HEK293T (cell line): ENCODE data around the gene OSMR.

Experiments used
- CTCF ChIA-PET: fragments of 350-600 bp; formaldehyde crosslinking; extraction: SDS; loops from one replicate; lab custom pipeline; 2021; ENCODE audit warnings: antibody characterized with exemption, inconsistent platforms; lab: Yijun Ruan, JAX
- POLR2A ChIA-PET: fragments of 350-600 bp; formaldehyde crosslinking; extraction: SDS; loops from one replicate; lab custom pipeline; 2020; ENCODE audit warnings: antibody characterized with exemption, inconsistent platforms; lab: Yijun Ruan, JAX
- DNase-seq: peaks from one replicate; pipeline ENCODE4 v3.0.0; 2012; ENCODE audit warnings: mixed read lengths; ENCODE audit errors: extremely low spot score
- ARNT ChIP-seq: fragments of 450-650 bp; IDR thresholded peaks from 2 replicates; pipeline ENCODE4 v1.6.1; 2017; ENCODE audit warnings: mild to moderate bottlenecking
- BHLHE40 ChIP-seq: fragments of 450-650 bp; IDR thresholded peaks from 2 replicates; pipeline ENCODE4 v1.6.1; 2016; ENCODE audit warnings: mild to moderate bottlenecking, moderate library complexity, borderline replicate concordance
- CTBP1 ChIP-seq: fragments of 450-650 bp; IDR thresholded peaks from 2 replicates; pipeline ENCODE4 v1.6.1; 2016; ENCODE audit warnings: borderline replicate concordance
- ELF4 ChIP-seq: fragments of 450-650 bp; IDR thresholded peaks from 2 replicates; pipeline ENCODE4 v1.6.1; 2017; ENCODE audit warnings: antibody characterized with exemption
- FOXA1 ChIP-seq: fragments of 450-650 bp; IDR thresholded peaks from 2 replicates; pipeline ENCODE4 v1.6.1; 2016; ENCODE audit warnings: mild to moderate bottlenecking
- FOXK2 ChIP-seq: fragments of 450-650 bp; IDR thresholded peaks from 2 replicates; pipeline ENCODE4 v1.6.1; 2016; ENCODE audit warnings: mild to moderate bottlenecking
- FOXM1 ChIP-seq: fragments of 450-650 bp; IDR thresholded peaks from 2 replicates; pipeline ENCODE4 v1.6.1; 2017; ENCODE audit warnings: mild to moderate bottlenecking, borderline replicate concordance
- HDGF ChIP-seq: fragments of 450-650 bp; IDR thresholded peaks from 2 replicates; pipeline ENCODE4 v1.6.1; 2017; ENCODE audit warnings: antibody characterized with exemption, borderline replicate concordance
- L3MBTL2 ChIP-seq: fragments of 450-650 bp; conservative IDR thresholded peaks from 2 replicates; pipeline ENCODE4 v1.6.1; 2016; ENCODE audit warnings: mild to moderate bottlenecking
- LEF1 ChIP-seq: fragments of 450-650 bp; IDR thresholded peaks from 2 replicates; pipeline ENCODE4 v1.6.1; 2017; ENCODE audit warnings: mild to moderate bottlenecking, borderline replicate concordance
- NFRKB ChIP-seq: fragments of 450-650 bp; IDR thresholded peaks from 2 replicates; pipeline ENCODE4 v1.6.1; 2016; ENCODE audit warnings: mild to moderate bottlenecking, moderate library complexity
- SP1 ChIP-seq: fragments of 450-650 bp; IDR thresholded peaks from 2 replicates; pipeline ENCODE4 v1.6.1; 2017
- SUZ12 ChIP-seq: fragments of 450-650 bp; IDR thresholded peaks from 2 replicates; pipeline ENCODE4 v1.6.1; 2016; ENCODE audit warnings: mild to moderate bottlenecking
- TARDBP ChIP-seq: fragments of 450-650 bp; IDR thresholded peaks from 2 replicates; pipeline ENCODE4 v1.6.1; 2016
- ZNF384 ChIP-seq: fragments of 450-650 bp; IDR thresholded peaks from 2 replicates; pipeline ENCODE4 v1.6.1; 2016
- TF ChIP-seq, protein P1 (sequence below): fragments of 450-650 bp; IDR thresholded peaks from 2 replicates; pipeline ENCODE4 v1.6.1; 2016

The OSMR gene

GRCh38 chr5:38871790-38872551 lies 26.2 kb downstream of the OSMR start:
- CTCF ChIA-PET, result no interaction called here
- no peak for DNase-seq

DNA sequence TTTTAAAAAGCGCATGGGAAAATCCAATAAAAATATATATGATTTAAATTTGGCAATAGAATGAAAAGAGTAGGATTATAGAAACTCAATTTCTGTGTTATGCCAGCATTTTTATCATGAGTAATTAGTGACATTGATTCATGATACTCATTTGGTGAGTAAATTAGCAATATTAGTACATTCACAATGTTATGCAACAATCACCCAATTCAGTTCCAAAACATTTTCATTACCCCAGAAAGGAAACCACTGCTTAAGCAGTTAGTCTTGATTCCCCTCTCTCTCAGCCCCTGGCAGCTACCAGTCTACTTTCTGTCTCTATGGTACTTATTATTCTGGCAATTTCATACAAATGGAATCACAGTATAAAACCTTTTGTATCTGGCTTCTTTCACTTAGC lies 27.0 kb downstream of the OSMR start:
- DNase-seq, result no peak
- TF ChIP-seq LEF1 (no peak), FOXK2 (no peak), FOXM1 (no peak), ARNT (no peak)
- ChIA-PET CTCF (no interaction called here), POLR2A (no interaction called here)

More at GRCh38 chr5:38871790-38872551, 26.2 kb downstream of the OSMR start:
- POLR2A ChIA-PET, result no interaction called here
- TF ChIP-seq HDGF (no peak), SUZ12 (no peak), FOXK2 (no peak), ELF4 (no peak), ARNT (no peak), ZNF384 (no peak), CTBP1 (no peak), BHLHE40 (no peak), SP1 (no peak), FOXA1 (no peak), LEF1 (no peak), L3MBTL2 (no peak), FOXM1 (no peak), NFRKB (no peak), TARDBP (no peak)
- TF ChIP-seq, protein P1, sequence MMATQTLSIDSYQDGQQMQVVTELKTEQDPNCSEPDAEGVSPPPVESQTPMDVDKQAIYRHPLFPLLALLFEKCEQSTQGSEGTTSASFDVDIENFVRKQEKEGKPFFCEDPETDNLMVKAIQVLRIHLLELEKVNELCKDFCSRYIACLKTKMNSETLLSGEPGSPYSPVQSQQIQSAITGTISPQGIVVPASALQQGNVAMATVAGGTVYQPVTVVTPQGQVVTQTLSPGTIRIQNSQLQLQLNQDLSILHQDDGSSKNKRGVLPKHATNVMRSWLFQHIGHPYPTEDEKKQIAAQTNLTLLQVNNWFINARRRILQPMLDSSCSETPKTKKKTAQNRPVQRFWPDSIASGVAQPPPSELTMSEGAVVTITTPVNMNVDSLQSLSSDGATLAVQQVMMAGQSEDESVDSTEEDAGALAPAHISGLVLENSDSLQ, result no peak

DNA sequence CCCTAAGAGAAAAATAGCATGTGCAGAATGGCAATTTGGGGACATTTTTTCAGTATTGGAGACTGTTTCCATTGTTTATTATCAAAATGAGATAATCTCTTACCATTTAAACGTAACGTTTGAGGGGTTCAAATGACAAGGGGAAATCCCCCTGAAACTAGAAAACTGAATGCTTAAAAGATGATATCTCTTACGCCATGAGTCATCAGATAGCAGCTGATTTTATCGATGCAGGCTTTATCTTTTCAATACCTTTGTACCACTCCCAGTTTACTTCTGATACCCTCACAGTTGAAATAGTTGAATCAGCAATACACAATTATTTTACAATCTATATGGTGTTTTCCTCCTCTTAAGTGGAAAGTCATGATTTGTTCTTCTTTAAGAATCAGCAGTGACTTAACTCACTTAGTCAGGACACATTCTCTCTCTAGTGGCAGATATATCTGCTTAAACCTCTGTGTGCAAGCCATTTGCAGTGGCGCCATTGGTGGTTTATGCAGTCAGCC lies 29.2 kb downstream of the OSMR start:
- POLR2A ChIA-PET, result no interaction called here
- CTCF ChIA-PET, result no interaction called here
- DNase-seq, result no peak
- no peak for TF ChIP-seq NFRKB
- no peak for TF ChIP-seq TARDBP
- no peak for TF ChIP-seq FOXK2
- TF ChIP-seq ZNF384, result no peak
- no peak for TF ChIP-seq SUZ12
- TF ChIP-seq SP1, result no peak
- TF ChIP-seq HDGF, result no peak
- TF ChIP-seq FOXM1, result no peak
- TF ChIP-seq, protein P1, result no peak
- no peak for TF ChIP-seq FOXA1
- TF ChIP-seq L3MBTL2, result no peak
- no peak for TF ChIP-seq ELF4
- no peak for TF ChIP-seq LEF1
- no peak for TF ChIP-seq CTBP1
- TF ChIP-seq BHLHE40, result no peak
- no peak for TF ChIP-seq ARNT

DNA sequence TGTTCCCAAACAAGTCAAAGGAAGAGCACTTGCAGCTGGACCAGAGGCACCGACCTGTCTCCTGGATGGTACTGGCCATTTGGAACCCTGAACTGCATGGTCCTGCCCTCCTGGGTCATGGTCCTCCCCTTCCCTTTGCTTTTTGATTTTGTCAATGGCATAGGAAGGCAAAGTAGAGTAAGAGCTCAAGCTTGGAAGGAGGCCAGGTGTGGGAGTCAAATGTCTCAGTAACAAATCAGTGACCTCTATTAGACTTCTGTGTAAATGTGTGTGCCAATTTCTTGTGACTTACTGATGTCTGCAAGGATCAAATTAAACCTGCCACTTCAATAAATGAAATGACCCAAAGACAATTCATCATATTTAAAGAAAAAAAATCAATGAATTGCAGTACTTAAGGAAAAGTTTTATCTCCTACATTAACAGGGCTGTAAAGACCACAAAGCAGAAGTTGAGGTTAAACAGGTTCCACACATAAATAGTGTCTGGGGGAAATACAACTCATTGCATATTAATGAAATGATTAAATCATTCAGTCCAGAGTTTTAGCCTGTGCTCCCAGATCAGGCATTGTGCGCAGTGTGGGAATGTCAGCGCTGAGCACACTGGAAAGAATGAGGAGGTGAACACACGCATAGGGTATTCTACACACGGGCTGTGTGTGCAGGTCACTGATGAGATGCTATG lies 32.7 kb downstream of the OSMR start:
- no peak for DNase-seq
- POLR2A ChIA-PET, result no interaction called here
- CTCF ChIA-PET, result no interaction called here
- no peak for TF ChIP-seq NFRKB
- TF ChIP-seq ZNF384, result no peak
- TF ChIP-seq BHLHE40, result no peak
- no peak for TF ChIP-seq CTBP1
- TF ChIP-seq ARNT, result no peak
- no peak for TF ChIP-seq SUZ12
- TF ChIP-seq ELF4, result no peak
- no peak for TF ChIP-seq LEF1
- no peak for TF ChIP-seq HDGF
- no peak for TF ChIP-seq FOXK2
- TF ChIP-seq FOXA1, result no peak
- TF ChIP-seq TARDBP, result no peak
- no peak for TF ChIP-seq L3MBTL2
- TF ChIP-seq, protein P1, result no peak
- TF ChIP-seq FOXM1, result no peak

DNA sequence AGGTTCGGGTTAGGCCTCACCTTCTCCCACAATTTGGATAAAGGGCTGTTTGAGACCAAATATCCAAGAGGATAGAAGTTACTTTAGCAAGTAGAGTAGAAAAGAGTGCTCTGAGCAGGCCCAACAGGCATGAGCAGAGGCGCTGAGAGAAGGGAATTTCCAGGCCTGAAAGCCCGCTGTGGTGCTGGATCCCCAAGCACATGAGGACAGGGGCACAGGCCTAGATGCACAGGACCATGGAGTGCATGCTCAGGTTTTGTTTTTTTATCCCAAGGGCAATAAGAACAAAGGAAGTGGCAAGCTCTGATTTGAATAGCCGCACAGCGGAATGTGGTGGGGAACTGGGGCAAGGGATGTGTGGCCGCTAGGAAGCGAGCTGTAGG lies 33.3 kb downstream of the OSMR start:
- POLR2A ChIA-PET, result no interaction called here
- CTCF ChIA-PET, result no interaction called here
- TF ChIP-seq ARNT (no peak), FOXA1 (no peak), NFRKB (no peak), SUZ12 (no peak), FOXM1 (no peak), TARDBP (no peak), FOXK2 (no peak), L3MBTL2 (no peak), ZNF384 (no peak), SP1 (no peak)
- no peak for DNase-seq

DNA sequence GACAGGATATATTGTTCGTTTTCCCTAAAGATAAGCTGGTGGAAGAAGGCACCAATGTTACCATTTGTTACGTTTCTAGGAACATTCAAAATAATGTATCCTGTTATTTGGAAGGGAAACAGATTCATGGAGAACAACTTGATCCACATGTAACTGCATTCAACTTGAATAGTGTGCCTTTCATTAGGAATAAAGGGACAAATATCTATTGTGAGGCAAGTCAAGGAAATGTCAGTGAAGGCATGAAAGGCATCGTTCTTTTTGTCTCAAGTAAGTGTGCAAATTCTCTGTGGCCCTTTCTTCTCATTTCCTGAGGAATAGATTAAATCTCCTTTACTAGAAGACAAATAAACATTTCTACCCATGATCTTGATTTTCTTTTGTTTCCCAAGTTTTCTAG lies 38.0 kb downstream of the OSMR start:
- TF ChIP-seq FOXA1, result no peak
- TF ChIP-seq CTBP1, result no peak
- TF ChIP-seq ELF4, result no peak
- no peak for TF ChIP-seq SP1
- TF ChIP-seq HDGF, result no peak
- no peak for TF ChIP-seq TARDBP
- no peak for TF ChIP-seq ARNT
- no peak for TF ChIP-seq SUZ12
- TF ChIP-seq, protein P1, result no peak
- no peak for TF ChIP-seq ZNF384
- TF ChIP-seq FOXK2, result no peak
- TF ChIP-seq BHLHE40, result no peak
- TF ChIP-seq LEF1, result no peak
- no peak for TF ChIP-seq NFRKB
- no peak for TF ChIP-seq L3MBTL2
- no peak for TF ChIP-seq FOXM1
- POLR2A ChIA-PET, result no interaction called here
- DNase-seq, result no peak
- CTCF ChIA-PET, result no interaction called here
